ENCODE data around the gene GREB1L.
"Not testable (repeated sequence)": the region's sequence is repeated elsewhere in the genome, so short reads cannot be mapped to it uniquely, and the experiment has no call there.

The GREB1L gene

GRCh38 chr18:21342372-21342771 lies 100.3 kb downstream of the GREB1L start:
- no peak for TF ChIP-seq ZNF274 (IDR thresholded peaks at IDR 0.05; ENCODE audit: low read depth, low read length)
- H3K4me3 ChIP-seq (ENCODE audit: low read length) = no peak overlapping the region

- no peak overlapping the region for H3K4me3 ChIP-seq (ENCODE audit: low read length)
- TF ChIP-seq ZNF274 (IDR thresholded peaks at IDR 0.05; ENCODE audit: low read depth, low read length) = no peak
Observed at GRCh38 chr18:21344860-21345259, 102.8 kb downstream of the GREB1L start.

GRCh38 chr18:21345840-21346239 lies 103.8 kb downstream of the GREB1L start:
- no peak for TF ChIP-seq ZNF274 (IDR thresholded peaks at IDR 0.05; ENCODE audit: low read depth, low read length)
- H3K4me3 ChIP-seq (ENCODE audit: low read length) = no peak overlapping the region

GRCh38 chr18:21359746-21360145 lies 117.7 kb downstream of the GREB1L start:
- no peak for TF ChIP-seq ZNF274 (IDR thresholded peaks at IDR 0.05; ENCODE audit: low read depth, low read length)
- H3K4me3 ChIP-seq (ENCODE audit: low read length) = no peak overlapping the region

- TF ChIP-seq ZNF274 (IDR thresholded peaks at IDR 0.05; ENCODE audit: low read depth, low read length) = no peak
- H3K4me3 ChIP-seq (ENCODE audit: low read length) = no peak overlapping the region
Observed at GRCh38 chr18:21361307-21361880, 119.4 kb downstream of the GREB1L start.

- no peak for TF ChIP-seq ZNF274 (IDR thresholded peaks at IDR 0.05; ENCODE audit: low read depth, low read length)
- no peak overlapping the region for H3K4me3 ChIP-seq (ENCODE audit: low read length)
Observed at GRCh38 chr18:21362831-21363230, 120.8 kb downstream of the GREB1L start.

- H3K4me3 ChIP-seq (ENCODE audit: low read length) = no peak overlapping the region
- no peak for TF ChIP-seq ZNF274 (IDR thresholded peaks at IDR 0.05; ENCODE audit: low read depth, low read length)
Observed at GRCh38 chr18:21363348-21363747, 121.3 kb downstream of the GREB1L start.

GRCh38 chr18:21364471-21364870 lies 122.4 kb downstream of the GREB1L start:
- no peak for TF ChIP-seq ZNF274 (IDR thresholded peaks at IDR 0.05; ENCODE audit: low read depth, low read length)
- H3K4me3 ChIP-seq (ENCODE audit: low read length) = no peak overlapping the region

GRCh38 chr18:21366896-21367295 lies 124.9 kb downstream of the GREB1L start:
- TF ChIP-seq ZNF274 (IDR thresholded peaks at IDR 0.05; ENCODE audit: low read depth, low read length) = no peak
- H3K4me3 ChIP-seq (ENCODE audit: low read length) = no peak overlapping the region

- no peak for TF ChIP-seq ZNF274 (IDR thresholded peaks at IDR 0.05; ENCODE audit: low read depth, low read length)
- no peak overlapping the region for H3K4me3 ChIP-seq (ENCODE audit: low read length)
Observed at GRCh38 chr18:21369146-21369545, 127.1 kb downstream of the GREB1L start.

GRCh38 chr18:21369597-21369996 lies 127.6 kb downstream of the GREB1L start:
- H3K4me3 ChIP-seq (ENCODE audit: low read length) = not testable (repeated sequence)

- TF ChIP-seq ZNF274 (IDR thresholded peaks at IDR 0.05; ENCODE audit: low read depth, low read length) = no peak
- no peak overlapping the region for H3K4me3 ChIP-seq (ENCODE audit: low read length)
Observed at GRCh38 chr18:21383031-21383430, 141.0 kb downstream of the GREB1L start.

GRCh38 chr18:21386523-21387240 lies 144.7 kb downstream of the GREB1L start:
- TF ChIP-seq ZNF274 (IDR thresholded peaks at IDR 0.05; ENCODE audit: low read depth, low read length) = no peak
- H3K4me3 ChIP-seq (ENCODE audit: low read length) = no peak overlapping the region

- no peak for TF ChIP-seq ZNF274 (IDR thresholded peaks at IDR 0.05; ENCODE audit: low read depth, low read length)
- H3K4me3 ChIP-seq (ENCODE audit: low read length) = no peak overlapping the region
Observed at GRCh38 chr18:21387886-21388285, 145.9 kb downstream of the GREB1L start.

GRCh38 chr18:21389283-21389682 lies 147.3 kb downstream of the GREB1L start:
- no peak overlapping the region for H3K4me3 ChIP-seq (ENCODE audit: low read length)

GRCh38 chr18:21389903-21390302 lies 147.9 kb downstream of the GREB1L start:
- H3K4me3 ChIP-seq (ENCODE audit: low read length) = no peak overlapping the region

More at GRCh38 chr18:21389283-21389682, 147.3 kb downstream of the GREB1L start:
- TF ChIP-seq ZNF274 (IDR thresholded peaks at IDR 0.05; ENCODE audit: low read depth, low read length) = no peak

More at GRCh38 chr18:21389903-21390302, 147.9 kb downstream of the GREB1L start:
- TF ChIP-seq ZNF274 (IDR thresholded peaks at IDR 0.05; ENCODE audit: low read depth, low read length) = no peak

All from GM08714 (cell line).